SK-N-SH (cell line): ENCODE results near the gene PDE6A. TPM values are rescaled to one million over a fixed set of nuclear protein-coding genes. Genes with fewer than 3 reads are reported as not detected.

Experiments used
- CTCF ChIA-PET: fragments of 300-600, 350-600 bp; formaldehyde crosslinking; extraction: SDS; loops from one replicate; lab custom pipeline; 2021; lab: Yijun Ruan, JAX
- POLR2A ChIA-PET: fragments of 350-600 bp; sonication (Branson Sonifier 250); formaldehyde crosslinking; extraction: SDS; loops from one replicate; lab custom pipeline; 2020; ENCODE audit warnings: antibody characterized with exemption, inconsistent platforms; lab: Yijun Ruan, JAX
- DNase-seq: peaks from one replicate; pipeline ENCODE4 v3.0.0; 2012
- H2AFZ ChIP-seq: fragments of 200-600 bp; sonication (generic); 2 replicates; pipeline ENCODE4 v1.8.1; 2016; ENCODE audit warnings: antibody characterized with exemption, mild to moderate bottlenecking, low read depth
- H3F3A ChIP-seq: fragments of 200-600 bp; sonication (generic); replicated peaks from 2 replicates; pipeline ENCODE3; 2016; ENCODE audit warnings: antibody characterized with exemption, mild to moderate bottlenecking; ENCODE audit not compliant: insufficient read depth
- H3K27ac ChIP-seq, 2 experiments: fragments of 200-500 bp in 1 of 2; fragments of 200-600 bp in 1 of 2; sonication (Bioruptor generic) in 1 of 2; sonication (generic), shearing (Covaris generic) in 1 of 2; 2 replicates each; pipeline versions ENCODE4 v1.5.1 to v1.6.1; 2014 to 2016; ENCODE audit warnings: low read depth in 2 of 2, inconsistent platforms in 1 of 2, low read length in 1 of 2, mild to moderate bottlenecking in 1 of 2, mixed read lengths in 1 of 2
- H3K27me3 ChIP-seq: fragments of 200-600 bp; sonication (generic), shearing (Covaris generic); 2 replicates; pipeline ENCODE4 v1.6.1; 2016; ENCODE audit warnings: mixed run types; ENCODE audit not compliant: insufficient read depth
- H3K36me3 ChIP-seq, 2 experiments: fragments of 200-500 bp in 1 of 2; fragments of 200-600 bp in 1 of 2; sonication (Bioruptor generic) in 1 of 2; sonication (generic) in 1 of 2; replicated peaks in 1 of 2; 2 replicates each; pipeline versions ENCODE3 to v1.5.1; 2014 to 2016; ENCODE audit warnings: low read length in 1 of 2, mild to moderate bottlenecking in 1 of 2; ENCODE audit not compliant: insufficient read depth in 2 of 2, control insufficient read depth in 1 of 2
- H3K4me1 ChIP-seq, 2 experiments: fragments of 200-500 bp in 1 of 2; fragments of 200-600 bp in 1 of 2; sonication (Bioruptor generic) in 1 of 2; sonication (generic), shearing (Covaris generic) in 1 of 2; 2 replicates each; pipeline versions ENCODE4 v1.5.1 to v1.6.1; 2014 to 2016; ENCODE audit warnings: low read depth in 1 of 2, low read length in 1 of 2, mixed run types in 1 of 2; ENCODE audit not compliant: insufficient read depth in 2 of 2, control insufficient read depth in 1 of 2
- H3K4me2 ChIP-seq: fragments of 200-600 bp; sonication (generic), shearing (Covaris generic); 2 replicates; pipeline ENCODE4 v1.6.1; 2017; ENCODE audit warnings: mixed run types
- H3K4me3 ChIP-seq, 2 experiments: fragments of 200-500 bp in 1 of 2; fragments of 200-600 bp in 1 of 2; sonication (Bioruptor generic) in 1 of 2; sonication (generic), shearing (Covaris generic) in 1 of 2; 2 replicates each; pipeline versions ENCODE4 v1.5.1 to v1.8.1; 2014 to 2016; ENCODE audit warnings: low read depth in 2 of 2, inconsistent platforms in 1 of 2, low read length in 1 of 2, mild to moderate bottlenecking in 1 of 2, mixed read lengths in 1 of 2, moderate library complexity in 1 of 2
- H3K79me2 ChIP-seq: fragments of 200-600 bp; sonication (generic); 2 replicates; pipeline ENCODE4 v1.8.1; 2017; ENCODE audit warnings: mild to moderate bottlenecking; ENCODE audit not compliant: insufficient read depth
- H3K9ac ChIP-seq: fragments of 200-600 bp; sonication (generic); 2 replicates; pipeline ENCODE4 v1.6.1; 2017; ENCODE audit warnings: mixed run types
- H3K9me2 ChIP-seq: fragments of 200-600 bp; sonication (generic); 2 replicates; pipeline ENCODE4 v1.6.1; 2017; ENCODE audit warnings: mixed run types
- H3K9me3 ChIP-seq: fragments of 200-600 bp; sonication (generic); 2 replicates; pipeline ENCODE4 v1.6.1; 2017; ENCODE audit warnings: mixed run types, mild to moderate bottlenecking, moderate library complexity
- H4K20me1 ChIP-seq: fragments of 200-600 bp; sonication (generic); 2 replicates; pipeline ENCODE4 v1.6.1; 2017; ENCODE audit warnings: mild to moderate bottlenecking, mixed run types; ENCODE audit not compliant: insufficient read depth
- FOXM1 ChIP-seq: IDR thresholded peaks from 2 replicates; pipeline ENCODE4 v1.4.0; 2012; ENCODE audit warnings: low read depth, mild to moderate bottlenecking
- GABPA ChIP-seq: IDR thresholded peaks from 2 replicates; pipeline ENCODE4 v1.4.0; 2012; ENCODE audit warnings: low read depth, mild to moderate bottlenecking
- GATA2 ChIP-seq: sonication (generic); formaldehyde crosslinking; IDR thresholded peaks from 2 replicates; pipeline ENCODE4 v1.5.0; 2020; ENCODE audit warnings: mild to moderate bottlenecking, missing genetic modification reagents
- MXI1 ChIP-seq: IDR thresholded peaks from 2 replicates; pipeline ENCODE4 v1.6.1; 2012; ENCODE audit warnings: mild to moderate bottlenecking, low read depth, low read length, improper control_type of control experiment
- POLR2AphosphoS5 ChIP-seq: IDR thresholded peaks from 2 replicates; pipeline ENCODE4 v1.6.1; 2012; ENCODE audit warnings: low read depth, low read length
- RAD21 ChIP-seq: IDR thresholded peaks from 2 replicates; pipeline ENCODE4 v1.6.1; 2012; ENCODE audit warnings: mild to moderate bottlenecking, low read length
- RCOR1 ChIP-seq: fragments of 150-350 bp; IDR thresholded peaks from 2 replicates; pipeline ENCODE4 v1.6.1; 2017; ENCODE audit warnings: antibody characterized with exemption, low read length
- RXRA ChIP-seq: IDR thresholded peaks from 2 replicates; pipeline ENCODE4 v1.4.0; 2012; ENCODE audit warnings: low read depth, mild to moderate bottlenecking, borderline replicate concordance
- SMC3 ChIP-seq: IDR thresholded peaks from 2 replicates; pipeline ENCODE4 v1.6.1; 2012; ENCODE audit warnings: low read depth, low read length, improper control_type of control experiment
- YY1 ChIP-seq: IDR thresholded peaks from 2 replicates; pipeline ENCODE4 v1.4.0; 2012; ENCODE audit warnings: low read depth, mild to moderate bottlenecking
- WGBS: methylation state at CpG from one replicate; pipeline ENCODE4 v1.1.6; 2017; ENCODE audit warnings: low lambda C conversion rate; 5-methylcytosine and 5-hydroxymethylcytosine counted together
- polyA plus RNA-seq, 3 experiments: library from polyadenylated mRNA; depleted of rRNA; stranded (reverse); fragments of >200 nt; gene quantifications; 2 replicates each; pipeline ENCODE4 v1.2.3, GENCODE V29; 2012
- TF ChIP-seq, protein P1 (sequence below): fragments of 200-600 bp; sonication (generic); IDR thresholded peaks from 2 replicates; pipeline ENCODE4 v1.6.1; 2017; ENCODE audit warnings: antibody characterized with exemption, mild to moderate bottlenecking, moderate library complexity
- TF ChIP-seq, protein P2 (sequence below): IDR thresholded peaks from 2 replicates; pipeline ENCODE4 v1.4.0; 2012; ENCODE audit warnings: low read depth, borderline replicate concordance

The PDE6A gene
- polyA plus RNA-seq, 1 of the 3 experiments (the other 2 are of a cell fraction) = 0.05 TPM

DNA sequence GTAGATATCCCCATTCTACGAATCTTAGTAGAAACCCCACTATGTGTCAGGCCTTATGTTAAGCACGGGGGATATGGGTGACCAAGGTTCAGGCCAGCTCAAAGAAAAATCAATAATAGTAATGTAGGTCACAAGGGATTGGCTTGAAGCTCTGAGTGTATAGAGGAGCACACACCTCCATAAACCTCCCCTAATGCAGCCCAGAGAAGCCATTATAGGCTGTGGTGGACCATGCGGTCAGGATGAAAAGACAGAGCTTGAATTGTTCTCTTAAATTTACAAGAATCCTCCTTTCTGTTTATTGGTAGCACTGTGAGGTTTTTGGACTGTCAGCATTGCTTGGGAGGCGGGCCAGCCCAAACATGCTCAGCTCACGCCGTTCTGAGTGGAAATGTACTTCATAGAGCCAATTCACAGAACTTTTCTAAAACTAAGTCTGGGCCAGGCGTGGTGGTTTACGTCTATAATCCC is 9.1 kb downstream of the PDE6A start:
- TF ChIP-seq GABPA (no peak), RAD21 (no peak), MXI1 (no peak), GATA2 (no peak), SMC3 (no peak), FOXM1 (no peak), RXRA (no peak)
- POLR2A ChIA-PET = no interaction called here
- Histone ChIP-seq H3K27me3 (no peaks in the 10 kb centered on the region), H3K27ac (no peak overlapping the region), H3K9ac (no peak overlapping the region), H3K4me2 (no peak overlapping the region), H3K79me2 (no peaks in the 10 kb centered on the region), H2AFZ (no peak overlapping the region), H4K20me1 (no peaks in the 10 kb centered on the region), H3K36me3 (no peaks in the 10 kb centered on the region), H3F3A (peaks cover 25% of the 10 kb centered on the region), H3K4me1 (peaks cover 10 to 37% of the 10 kb centered on the region in 2 experiments), H3K4me3 (no peak overlapping the region), H3K9me3 (no peaks in the 10 kb centered on the region), H3K9me2 (no peaks in the 10 kb centered on the region)
- whole genome bisulfite sequencing = 90% methylated on average over 8 of the region's 8 CpGs
- DNase-seq = no peak
- CTCF ChIA-PET = interaction anchor here (1.3 to 6.5 kb wide), 4 partner anchors 14 to 98 kb away, joined by 4 to 68 read pairs (median 10); partner anchors contain the start of gene SLC26A2

DNA sequence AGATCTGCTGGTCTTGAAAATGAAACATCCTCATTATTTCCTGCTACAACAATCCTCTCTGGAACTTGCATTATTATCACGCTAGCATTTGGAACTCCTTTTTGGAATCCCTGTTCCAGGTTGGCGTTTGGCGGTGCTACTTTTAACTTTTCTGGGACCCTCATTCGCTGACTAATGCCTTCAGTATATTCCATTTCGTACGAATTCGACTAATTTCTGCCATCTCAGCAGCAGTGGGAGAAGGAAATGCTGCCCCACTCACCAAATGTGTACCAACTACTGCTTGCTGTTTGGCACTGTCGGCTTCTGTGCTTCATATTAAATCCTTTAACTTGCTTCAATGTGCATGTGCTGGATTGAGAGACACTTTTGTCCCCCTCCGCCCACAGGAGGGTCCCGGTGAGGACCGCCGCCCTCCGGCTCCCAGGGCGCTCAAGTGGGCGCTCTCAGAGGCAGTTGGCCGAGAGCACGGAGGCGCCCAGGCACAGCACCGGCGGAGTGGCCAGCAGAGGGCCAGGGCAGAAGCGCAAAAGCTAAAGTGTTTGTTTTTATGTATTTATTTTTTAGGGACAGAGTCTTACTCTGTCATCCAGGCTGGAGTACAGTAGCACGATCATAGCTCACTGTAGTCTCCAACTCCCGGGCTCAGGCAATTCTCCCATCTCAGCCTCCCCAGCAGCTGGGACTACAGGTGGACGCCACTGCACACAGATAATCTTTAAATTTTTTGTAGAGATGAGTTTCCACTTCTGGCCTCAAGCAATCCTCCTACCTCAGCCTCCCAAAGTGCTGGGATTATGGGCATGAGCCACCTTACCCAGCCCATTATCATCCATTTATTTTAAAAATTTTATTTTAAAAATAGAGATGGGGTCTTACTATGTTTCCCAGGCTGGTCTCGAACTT is 11.9 kb downstream of the PDE6A start:
- Histone ChIP-seq H3K9me2 (no peaks in the 10 kb centered on the region), H3F3A (peaks cover 9% of the 10 kb centered on the region), H3K4me1 (peaks cover 12 to 15% of the 10 kb centered on the region in 2 experiments; a peak in 3 of 4 replicates), H3K9ac (peak overlapping the region; percentile 42; the same call in 1 of the 2 replicates), H3K36me3 (no peaks in the 10 kb centered on the region), H3K27me3 (no peaks in the 10 kb centered on the region), H3K79me2 (no peaks in the 10 kb centered on the region), H3K9me3 (no peaks in the 10 kb centered on the region), H3K27ac (peak overlapping the region; percentile 45 to 76; a peak in 3 of 4 replicates), H3K4me2 (peak overlapping the region; percentile 71; the same call in 1 of the 2 replicates), H4K20me1 (no peaks in the 10 kb centered on the region), H3K4me3 (peak overlapping the region; percentile 41 to 57), H2AFZ (peak overlapping the region; percentile 71)
- TF ChIP-seq, protein P1, sequence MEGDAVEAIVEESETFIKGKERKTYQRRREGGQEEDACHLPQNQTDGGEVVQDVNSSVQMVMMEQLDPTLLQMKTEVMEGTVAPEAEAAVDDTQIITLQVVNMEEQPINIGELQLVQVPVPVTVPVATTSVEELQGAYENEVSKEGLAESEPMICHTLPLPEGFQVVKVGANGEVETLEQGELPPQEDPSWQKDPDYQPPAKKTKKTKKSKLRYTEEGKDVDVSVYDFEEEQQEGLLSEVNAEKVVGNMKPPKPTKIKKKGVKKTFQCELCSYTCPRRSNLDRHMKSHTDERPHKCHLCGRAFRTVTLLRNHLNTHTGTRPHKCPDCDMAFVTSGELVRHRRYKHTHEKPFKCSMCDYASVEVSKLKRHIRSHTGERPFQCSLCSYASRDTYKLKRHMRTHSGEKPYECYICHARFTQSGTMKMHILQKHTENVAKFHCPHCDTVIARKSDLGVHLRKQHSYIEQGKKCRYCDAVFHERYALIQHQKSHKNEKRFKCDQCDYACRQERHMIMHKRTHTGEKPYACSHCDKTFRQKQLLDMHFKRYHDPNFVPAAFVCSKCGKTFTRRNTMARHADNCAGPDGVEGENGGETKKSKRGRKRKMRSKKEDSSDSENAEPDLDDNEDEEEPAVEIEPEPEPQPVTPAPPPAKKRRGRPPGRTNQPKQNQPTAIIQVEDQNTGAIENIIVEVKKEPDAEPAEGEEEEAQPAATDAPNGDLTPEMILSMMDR = peak; percentile 65
- TF ChIP-seq YY1 = no peak
- peak; percentile 43 for TF ChIP-seq SMC3
- TF ChIP-seq POLR2AphosphoS5 = no peak
- TF ChIP-seq, protein P2, sequence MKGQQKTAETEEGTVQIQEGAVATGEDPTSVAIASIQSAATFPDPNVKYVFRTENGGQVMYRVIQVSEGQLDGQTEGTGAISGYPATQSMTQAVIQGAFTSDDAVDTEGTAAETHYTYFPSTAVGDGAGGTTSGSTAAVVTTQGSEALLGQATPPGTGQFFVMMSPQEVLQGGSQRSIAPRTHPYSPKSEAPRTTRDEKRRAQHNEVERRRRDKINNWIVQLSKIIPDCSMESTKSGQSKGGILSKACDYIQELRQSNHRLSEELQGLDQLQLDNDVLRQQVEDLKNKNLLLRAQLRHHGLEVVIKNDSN = no peak
- peak; percentile 31; the same call in 1 of the 2 replicates for TF ChIP-seq RAD21
- TF ChIP-seq RCOR1 = no peak
- POLR2A ChIA-PET = no interaction called here
- 48% methylated on average over 25 of the region's 25 CpGs for WGBS
- DNase-seq = peak; percentile 60
- CTCF ChIA-PET = interaction anchor here (0.6 to 6.5 kb wide), 12 partner anchors 10 to 80 kb away, joined by 3 to 68 read pairs (median 5); partner anchors contain the start of gene SLC26A2
